Smooth muscle cell of the brain vasculature (primary cell): ENCODE measurements around the gene C11orf21.
"Not testable (repeated sequence)": the region's sequence is repeated elsewhere in the genome, so short reads cannot be mapped to it uniquely, and the experiment has no call there.

Source experiments
- DNase-seq: peaks from one replicate; pipeline ENCODE4 v3.0.0-alpha.2; 2012; ENCODE audit warnings: low read depth, low spot score

The C11orf21 gene

DNA sequence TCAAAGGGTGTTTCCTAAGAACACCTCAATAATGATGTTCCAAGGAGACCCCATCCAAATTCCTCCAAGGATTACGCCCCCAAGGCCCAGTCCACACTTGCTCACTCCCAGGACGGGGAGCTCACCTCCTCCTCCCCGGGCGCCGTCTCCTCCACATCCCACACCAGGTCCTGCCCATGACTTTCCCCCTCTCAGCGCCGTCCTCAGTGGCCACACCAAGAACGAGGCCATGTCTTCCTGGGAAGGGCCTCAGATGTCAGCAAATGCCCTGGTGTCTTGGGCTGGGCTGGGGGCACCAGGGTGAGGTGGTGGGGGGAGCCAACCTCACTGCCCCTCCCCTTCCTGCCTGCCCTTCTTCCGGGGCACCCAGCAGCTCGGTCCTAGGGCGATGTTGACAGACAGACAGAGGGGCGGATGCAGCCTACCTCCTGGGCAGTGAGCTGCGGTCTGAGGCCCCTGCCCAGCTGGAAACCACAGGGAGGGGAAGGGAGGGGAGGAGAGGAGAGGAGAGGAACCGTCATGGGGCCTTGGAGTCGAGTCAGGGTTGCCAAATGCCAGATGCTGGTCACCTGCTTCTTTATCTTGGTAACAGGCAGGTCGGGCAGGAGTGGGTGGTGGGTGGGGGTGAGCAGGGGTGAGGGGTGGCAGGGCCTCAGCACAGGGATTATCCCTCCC is at the start of gene C11orf21, which contains the start of gene TSPAN32:
C11orf21 (minus strand) TSS at position 288 of the 675 bp plus-strand sequence; CDS start at position 178, 110 bp downstream.
TSPAN32 (plus strand) TSS at position 383 of the 675 bp plus-strand sequence; CDS start at position 520, 137 bp downstream.
- no peak for DNase-seq

DNA sequence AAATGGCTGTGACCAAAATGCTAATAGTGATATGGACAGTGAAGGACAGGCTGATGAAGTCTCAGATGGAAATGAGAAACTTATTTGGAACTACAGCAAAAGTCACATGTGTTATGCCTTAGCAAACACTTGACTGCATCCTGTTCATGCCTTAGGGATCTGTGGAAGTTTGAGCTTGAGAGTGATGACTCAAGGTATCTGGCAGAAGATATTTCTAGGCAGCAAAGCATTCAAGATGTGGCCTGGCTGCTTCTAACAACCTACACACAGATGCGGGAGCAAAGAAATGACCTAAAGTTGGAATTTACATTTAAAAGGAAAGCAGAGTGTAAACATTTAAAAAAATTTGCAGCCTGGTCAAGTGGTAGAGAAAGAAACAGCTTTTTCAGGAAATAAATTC is 47.3 kb upstream of the C11orf21 start:
- no peak for DNase-seq

DNA sequence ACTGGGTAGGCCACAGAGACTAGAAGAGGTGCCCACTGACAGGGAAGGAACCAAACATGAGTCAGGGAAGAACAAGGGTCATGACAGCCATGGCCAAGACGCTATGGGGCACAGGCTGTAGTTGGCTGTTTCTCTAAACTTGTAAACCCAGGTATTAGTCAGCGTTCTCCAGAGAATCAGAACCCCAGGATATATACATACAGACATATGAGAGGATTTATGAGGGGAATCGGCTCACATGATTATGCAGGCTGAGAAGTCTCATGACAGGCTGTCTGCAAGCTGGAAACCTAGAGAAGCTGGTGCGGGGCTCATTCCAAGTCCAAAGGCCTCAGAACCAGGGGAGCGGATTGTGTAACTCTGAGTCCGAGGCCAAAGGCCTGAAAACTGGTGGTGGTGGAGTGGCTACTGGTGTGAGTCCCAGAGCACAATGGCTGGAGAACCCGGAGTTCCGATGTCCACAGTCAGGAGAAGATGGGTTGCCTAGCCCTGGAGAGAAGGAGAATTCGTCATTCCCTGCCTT is 45.7 kb upstream of the C11orf21 start:
- DNase-seq, result no peak

DNA sequence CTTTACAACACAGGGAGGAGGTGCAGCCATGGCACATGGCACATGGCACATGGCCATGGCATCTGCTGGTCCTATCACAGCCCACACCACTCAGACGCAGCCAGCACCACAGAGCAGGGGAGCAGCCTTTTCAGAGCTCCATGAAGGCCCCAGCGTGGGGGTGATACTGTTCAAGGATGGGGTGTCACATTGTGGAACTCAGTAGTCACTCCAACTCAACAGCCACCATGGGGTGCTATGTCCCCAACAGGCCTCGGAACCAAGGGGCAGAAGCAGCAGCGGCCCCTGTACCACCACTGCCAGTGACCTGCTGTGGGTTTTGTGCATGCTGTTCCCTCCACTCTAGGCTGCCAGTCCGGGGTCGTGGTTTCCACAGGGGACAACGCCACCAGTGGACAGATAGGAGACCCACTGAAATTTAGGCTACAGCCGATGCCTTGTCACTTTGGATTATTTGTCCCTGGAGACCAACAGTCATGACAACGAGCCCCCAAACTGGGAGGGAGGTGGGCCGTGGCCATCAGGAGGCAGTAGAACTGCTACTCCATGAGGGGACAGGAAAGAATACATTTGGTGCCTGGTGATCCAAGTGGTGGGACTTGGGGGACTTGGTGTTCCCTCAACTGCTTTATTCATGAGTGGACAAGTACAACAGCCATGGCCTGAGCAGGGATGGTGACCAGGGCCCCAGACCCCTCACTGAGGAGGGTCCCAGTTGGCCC is 45.0 kb upstream of the C11orf21 start:
- no peak for DNase-seq

DNA sequence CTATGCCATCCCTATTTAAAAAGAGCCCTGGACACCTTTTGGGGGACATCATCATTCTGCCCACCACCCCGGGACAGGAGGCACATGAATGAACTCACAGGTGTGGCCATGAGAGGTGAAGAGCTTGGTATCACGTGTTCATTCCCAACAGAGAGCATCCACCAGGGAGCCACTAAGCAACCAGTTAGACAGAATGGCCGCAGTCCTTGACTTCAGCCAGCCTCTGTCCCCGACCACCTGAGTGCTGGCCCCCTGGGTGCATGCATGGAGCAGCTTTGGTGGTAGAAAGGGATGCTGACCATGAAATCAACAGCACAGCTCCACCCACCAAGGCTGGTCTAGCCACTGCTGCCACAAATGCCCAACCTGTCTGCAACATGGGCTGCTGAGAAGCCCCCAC is 44.3 kb upstream of the C11orf21 start:
- no peak for DNase-seq

DNA sequence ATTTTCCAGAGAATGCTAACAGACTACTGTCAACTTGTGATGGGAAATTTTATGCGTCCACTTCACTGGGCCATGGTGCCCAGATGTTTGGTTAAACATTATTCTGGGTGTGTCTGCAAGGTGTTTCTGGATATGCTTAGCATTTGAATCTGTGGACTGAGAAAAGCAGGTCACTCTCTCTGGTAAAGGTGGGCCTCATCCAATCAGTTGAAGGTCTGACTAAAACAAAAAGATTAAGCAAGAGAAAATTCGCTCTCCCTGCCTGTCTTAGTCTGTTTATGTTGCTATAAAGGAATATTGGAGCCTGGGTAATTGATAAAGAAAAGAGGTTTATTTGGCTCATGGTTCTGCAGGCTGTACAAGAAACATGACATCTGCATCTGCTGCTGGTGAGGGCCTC is 43.3 kb upstream of the C11orf21 start:
- no peak for DNase-seq

DNA sequence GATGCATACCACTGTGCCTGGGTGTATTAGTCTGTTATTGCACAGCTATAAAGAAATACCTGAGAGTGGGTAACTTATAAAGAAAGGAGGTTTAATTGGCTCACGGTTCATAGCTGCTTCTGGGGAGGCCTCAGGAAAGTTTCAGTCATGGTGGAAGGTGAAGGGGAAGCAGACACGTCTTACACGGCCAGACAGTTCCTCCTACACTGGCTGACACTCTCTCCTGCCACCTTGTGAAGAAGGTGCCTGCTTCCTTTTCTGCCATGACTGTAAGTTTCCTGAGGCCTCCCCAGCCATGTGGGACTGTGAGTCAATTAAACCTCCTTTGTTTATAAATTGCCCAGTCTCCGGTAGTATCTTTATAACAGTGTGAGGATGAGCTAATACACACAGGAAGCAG is 41.8 kb upstream of the C11orf21 start:
- no peak for DNase-seq

DNA sequence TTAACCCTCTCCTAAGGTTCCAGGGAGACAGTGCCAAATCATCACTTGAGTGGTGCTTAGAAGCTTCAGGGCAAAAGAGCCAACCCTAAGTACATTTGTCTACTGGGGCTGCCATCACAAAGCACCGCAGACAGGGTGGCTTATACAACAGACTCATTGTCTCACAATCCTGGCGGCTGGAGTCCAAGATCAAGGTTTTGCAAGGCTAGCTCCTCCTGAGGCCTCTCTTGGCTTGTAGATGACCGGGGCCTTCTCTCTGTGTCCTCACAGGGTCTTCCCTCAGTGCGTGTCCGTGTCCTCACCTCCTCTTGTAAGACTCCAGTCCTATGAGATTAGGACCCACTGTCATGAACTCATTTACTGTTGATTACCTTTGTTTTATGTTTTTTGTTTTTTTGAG is 41.3 kb upstream of the C11orf21 start:
- no peak for DNase-seq

DNA sequence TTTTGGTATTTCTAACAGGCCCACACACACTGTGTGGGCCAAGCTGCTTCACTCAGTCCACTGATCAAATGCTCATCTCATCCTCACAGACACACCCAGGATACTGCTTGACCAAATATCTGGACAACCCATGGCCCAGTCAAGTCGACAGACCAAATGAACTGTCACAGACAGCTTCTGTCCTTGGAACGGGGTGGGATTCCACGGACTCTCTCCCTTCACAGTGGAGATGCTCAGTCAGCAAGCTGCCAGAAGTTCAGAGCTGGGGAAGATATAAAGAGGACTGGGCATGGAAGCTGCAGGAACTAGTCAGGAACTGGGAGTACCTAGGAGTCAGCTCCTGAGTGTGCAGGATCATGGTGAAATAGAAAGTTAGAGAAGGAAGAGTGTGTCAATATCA is 40.8 kb upstream of the C11orf21 start:
- no peak for DNase-seq

DNA sequence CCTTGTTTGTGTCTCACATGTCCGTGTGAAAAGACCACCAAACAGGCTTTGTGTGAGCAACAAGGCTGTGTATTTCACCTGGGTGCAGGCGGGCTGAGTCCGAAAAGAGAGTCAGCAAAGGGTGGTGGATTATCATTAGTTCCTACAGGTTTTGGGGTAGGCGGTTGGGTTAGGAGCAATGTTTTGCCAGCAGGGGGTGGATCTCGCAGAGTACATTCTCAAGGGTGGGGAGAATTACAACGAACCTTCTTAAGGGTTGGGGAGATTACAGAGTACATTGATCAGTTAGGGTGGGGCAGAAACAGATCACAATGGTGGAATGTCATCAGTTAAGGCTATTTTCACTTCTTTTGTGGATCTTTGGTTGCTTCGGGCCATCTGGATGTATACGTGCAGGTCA is 37.0 kb upstream of the C11orf21 start:
- not testable (repeated sequence) for DNase-seq

DNA sequence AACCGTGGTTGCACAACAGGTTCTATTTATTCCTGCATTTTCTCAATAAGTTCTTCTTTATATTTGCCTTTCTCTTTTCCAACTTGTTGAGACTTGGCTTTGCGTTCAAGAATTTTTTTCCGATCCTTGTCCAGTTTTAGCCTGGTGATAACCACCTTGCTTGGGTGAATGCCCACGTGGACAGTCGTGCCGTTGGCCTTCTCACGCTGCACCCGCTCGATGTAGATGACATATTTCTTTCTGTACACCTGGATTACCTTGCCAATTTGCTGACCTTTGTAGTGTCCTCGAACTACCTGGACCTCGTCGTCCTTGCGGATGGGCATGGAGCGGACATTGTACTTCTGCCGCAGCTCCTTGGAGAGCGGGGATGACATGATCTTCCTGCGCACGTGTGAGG is 33.6 kb upstream of the C11orf21 start:
- DNase-seq, result not testable (repeated sequence)

DNA sequence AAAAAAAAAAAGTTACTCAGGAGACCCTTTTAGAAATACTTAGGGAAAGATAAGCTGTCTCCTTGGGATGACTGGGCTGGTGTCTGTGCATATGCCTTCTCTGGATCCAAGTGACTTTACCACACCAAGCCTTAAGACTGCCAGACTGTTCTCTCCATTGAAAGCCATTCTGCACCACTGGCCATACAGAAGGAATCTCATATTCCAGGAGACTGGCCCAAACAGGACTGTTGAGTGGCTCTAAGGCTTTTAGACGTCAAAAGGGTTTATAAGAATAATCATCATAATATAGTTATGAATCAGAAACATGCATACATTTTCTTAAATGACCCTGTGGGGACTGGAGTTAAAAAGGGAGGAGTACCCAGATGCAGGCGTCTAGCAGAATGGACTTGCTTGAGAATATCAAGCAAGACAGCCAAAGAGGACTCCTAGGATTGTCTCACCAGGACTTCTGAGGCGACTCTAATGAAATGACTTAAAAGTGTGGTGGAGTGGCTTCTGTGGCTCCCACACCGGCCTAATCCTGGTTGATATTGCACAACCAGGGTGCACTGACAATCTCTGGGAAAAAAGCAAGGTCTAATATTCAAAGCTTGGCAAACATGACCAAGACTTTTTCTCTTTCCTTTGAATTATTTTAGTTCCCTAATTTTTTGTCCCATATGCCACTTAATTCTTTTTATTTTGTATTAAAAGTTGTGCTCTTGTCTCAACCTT is 31.9 kb upstream of the C11orf21 start:
- DNase-seq, result not testable (repeated sequence)

DNA sequence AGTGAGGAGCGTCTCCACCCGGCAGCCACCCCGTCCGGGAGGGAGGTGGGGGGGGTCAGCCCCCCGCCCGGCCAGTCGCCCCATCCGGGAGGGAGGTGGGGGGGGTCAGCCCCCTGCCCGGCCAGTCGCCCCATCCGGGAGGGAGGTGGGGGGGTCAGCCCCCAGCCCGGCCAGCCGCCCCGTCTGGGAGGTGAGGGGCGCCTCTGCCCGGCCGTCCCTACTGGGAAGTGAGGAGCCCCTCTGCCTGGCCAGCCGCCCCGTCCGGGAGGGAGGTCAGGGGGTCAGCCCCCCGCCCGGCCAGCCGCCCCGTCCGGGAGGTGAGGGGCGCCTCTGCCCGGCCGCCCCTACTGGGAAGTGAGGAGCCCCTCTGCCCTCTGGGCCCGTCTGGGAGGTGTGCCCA is 30.9 kb upstream of the C11orf21 start:
- not testable (repeated sequence) for DNase-seq

DNA sequence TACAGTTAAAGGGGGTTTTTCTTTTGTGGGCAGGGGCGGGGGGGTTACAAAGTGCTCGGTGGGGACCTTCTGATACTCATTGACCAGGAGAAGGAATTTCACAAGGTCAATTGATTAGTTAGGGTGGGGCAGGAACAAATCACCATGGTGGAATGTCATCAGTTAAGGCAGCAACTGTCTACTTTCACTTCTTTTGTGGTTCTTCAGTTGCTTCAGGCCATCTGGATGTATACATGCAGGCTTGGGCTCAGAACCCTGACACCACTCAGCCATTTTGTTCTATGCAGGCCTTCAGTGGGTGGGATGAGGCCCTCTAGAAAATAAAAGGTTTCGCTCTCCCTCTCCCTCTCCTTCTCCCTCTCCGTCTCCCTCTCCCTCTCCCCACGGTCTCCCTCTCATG is 29.7 kb upstream of the C11orf21 start:
- DNase-seq, result no peak

DNA sequence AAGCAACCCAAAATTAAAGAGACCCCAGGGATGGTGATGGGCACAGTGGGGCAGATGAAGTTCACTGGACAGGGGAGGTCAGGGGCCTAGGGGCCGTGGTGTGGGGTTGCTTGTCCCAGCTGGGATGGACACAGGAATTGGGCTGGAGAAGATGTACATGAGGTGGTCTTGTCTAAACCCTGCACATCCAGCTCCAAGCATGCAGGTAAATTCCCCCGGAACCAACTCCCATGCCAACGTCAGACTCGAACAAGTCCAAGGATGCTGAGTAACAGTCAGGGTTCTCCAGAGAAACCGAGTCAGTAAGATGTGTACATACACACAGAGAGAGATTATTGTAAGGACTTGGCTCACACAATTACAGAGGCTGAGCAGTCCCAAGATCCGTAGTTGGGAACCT is 29.0 kb upstream of the C11orf21 start:
- DNase-seq, result no peak

DNA sequence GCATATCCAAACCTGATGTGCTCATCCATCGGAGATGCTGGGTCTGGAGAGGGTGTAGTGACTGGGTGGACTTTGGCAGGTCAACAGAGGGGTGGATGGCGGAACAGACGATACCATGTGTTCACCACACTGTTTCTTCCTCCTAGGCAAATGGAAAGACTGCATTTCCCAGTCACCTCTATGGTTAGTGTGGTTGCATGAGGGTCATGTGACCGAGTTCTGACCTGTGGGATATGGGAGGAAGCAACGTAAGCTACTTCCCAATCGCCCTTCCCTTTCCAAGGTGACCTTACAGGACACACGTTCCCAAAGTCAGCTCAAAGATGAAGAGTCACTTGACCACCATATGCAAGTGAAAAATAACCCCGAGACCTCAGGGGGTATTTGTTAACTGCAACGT is 27.8 kb upstream of the C11orf21 start:
- DNase-seq, result no peak

DNA sequence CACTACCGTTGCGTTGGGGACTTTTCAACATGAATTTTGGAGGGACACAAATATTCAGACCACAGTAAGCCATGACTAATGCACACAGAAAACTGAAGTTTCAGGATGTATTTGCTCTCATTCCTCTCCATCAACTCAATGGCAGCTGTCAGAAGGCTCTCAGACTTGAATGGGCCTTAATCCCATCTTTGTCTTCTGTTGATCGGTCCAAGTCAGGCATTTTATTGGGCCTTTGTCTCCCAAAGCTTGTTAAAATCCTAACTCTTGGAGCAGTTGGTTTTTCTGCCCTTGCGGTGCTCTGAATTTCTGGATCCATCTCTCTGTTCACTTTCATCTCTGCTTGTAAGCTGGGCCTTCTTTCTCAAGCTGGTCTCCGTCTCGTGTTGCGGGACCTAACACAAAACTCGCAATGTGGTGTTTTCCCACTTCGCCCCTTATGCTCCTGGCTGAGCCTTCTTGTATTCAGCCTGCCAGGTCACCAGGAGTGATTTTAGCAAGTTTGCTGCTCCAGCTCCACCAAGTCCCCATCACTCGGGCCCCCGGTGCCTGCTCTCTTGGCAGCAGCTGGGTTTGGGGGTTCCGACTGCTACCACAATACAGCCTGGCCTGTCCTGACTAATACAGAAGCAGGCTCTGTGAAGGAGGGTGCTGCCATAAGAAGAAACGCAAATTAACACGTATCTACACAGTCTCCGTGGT is 27.1 kb upstream of the C11orf21 start:
- DNase-seq, result no peak

DNA sequence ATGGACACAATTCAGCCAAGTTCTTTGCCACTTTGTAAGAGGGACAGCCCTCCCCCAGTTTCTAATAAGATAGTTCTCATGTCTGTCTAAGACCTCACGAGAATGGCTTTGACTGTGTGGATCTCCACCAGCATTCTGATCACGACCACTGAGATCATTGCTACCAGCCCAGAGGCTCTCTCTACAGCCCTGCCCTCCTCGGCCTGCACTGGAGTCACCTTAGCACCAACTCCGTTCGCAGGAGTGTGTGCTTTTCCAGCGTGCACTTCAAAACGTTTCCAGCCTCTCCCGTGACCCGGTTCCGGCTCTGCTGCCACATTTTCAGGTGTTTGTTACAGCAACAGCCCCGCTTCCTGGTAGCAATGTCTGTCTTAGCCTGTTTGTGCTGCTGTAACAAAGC is 26.3 kb upstream of the C11orf21 start:
- no peak for DNase-seq

DNA sequence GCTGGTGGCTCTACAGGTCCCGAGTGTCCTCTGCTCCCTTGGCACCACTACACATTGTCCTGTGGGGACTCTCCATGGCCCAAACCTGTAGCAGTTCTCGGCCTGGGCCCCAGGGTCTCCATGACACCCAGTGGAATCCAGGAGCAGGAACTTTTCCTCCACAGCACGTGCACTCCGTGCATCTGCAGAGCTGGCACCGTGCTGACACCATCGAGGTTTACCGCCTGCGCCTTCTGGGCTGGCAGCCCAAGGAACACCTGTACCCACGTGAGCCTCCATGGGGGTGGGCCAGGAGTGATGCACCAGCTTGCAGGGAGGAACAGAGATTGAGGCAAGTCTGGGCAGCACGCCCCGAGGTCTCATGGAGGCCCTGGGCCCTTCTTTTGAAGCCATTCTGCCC is 25.3 kb upstream of the C11orf21 start:
- DNase-seq, result no peak

DNA sequence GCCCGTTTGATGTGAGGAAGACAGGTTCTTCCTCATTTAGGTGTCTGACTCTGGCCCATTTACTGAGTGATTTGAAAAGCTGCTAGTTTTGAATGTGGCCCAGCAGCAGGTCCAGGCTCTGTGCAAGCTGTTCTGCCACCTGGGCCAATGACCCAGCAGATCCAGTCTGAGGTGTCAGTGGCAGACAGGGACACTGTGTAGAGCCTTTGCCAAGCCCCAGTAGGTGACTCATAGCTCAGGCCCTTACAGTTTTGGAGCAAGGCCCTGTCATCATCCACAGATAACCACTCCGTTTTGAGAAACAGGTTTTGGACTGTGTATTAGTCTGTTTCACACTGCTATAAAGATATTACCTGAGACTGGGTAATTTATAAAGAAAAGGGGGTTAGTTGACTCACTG is 24.0 kb upstream of the C11orf21 start:
- DNase-seq, result no peak

DNA sequence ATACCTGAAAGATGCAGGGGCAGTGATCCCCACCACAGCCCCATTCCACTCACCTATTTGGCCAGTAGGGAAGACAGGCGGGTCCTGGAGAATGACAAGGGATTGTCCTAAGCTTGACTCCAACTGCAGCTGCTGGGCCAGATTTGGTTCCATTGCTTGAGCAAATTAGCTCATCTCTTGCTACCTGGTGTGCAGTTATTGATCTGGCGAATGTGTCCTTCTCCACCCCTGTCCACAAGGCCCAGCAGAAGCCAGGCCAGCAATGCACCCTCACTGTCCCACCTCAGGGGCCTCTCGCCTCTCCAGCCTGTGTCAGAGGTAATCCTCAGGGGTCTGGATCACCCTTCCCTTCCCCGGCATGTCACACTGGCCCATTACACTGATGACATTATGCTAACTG is 23.4 kb upstream of the C11orf21 start:
- DNase-seq, result no peak

DNA sequence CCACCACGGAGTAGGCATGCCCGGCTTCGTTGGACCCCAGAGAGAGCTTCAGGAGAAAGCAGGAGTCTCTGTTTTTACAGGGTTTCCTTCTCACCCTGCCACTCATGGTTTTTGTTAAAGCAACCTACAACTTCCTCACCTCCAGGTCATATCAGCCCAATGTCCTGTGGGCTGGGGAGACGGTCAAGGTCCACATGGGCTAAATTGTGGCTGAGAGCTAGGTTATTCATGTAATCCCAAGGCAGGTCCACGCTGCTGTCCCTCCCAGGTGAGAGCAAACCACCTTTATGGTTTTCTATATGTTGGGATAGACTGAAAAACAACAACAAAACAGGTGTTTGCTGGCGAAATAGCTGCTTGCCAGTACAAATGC is 19.6 kb upstream of the C11orf21 start:
- no peak for DNase-seq
